HG03442 (cell line): Measurements from ENCODE around the gene CHD2.
A peak's percentile ranks its signal among the peaks of the same experiment; 100 is the strongest.
"Not testable (repeated sequence)": the region's sequence is repeated elsewhere in the genome, so short reads cannot be mapped to it uniquely, and the experiment has no call there.

Experiments
- ATAC-seq: cut with Tn5 transposase; IDR thresholded peaks from one replicate; pipeline ENCODE4 v1.9.1; 2021; ENCODE audit warnings: mild to moderate bottlenecking, moderate library complexity; ENCODE audit not compliant: unreplicated experiment

CHD2 gene

DNA sequence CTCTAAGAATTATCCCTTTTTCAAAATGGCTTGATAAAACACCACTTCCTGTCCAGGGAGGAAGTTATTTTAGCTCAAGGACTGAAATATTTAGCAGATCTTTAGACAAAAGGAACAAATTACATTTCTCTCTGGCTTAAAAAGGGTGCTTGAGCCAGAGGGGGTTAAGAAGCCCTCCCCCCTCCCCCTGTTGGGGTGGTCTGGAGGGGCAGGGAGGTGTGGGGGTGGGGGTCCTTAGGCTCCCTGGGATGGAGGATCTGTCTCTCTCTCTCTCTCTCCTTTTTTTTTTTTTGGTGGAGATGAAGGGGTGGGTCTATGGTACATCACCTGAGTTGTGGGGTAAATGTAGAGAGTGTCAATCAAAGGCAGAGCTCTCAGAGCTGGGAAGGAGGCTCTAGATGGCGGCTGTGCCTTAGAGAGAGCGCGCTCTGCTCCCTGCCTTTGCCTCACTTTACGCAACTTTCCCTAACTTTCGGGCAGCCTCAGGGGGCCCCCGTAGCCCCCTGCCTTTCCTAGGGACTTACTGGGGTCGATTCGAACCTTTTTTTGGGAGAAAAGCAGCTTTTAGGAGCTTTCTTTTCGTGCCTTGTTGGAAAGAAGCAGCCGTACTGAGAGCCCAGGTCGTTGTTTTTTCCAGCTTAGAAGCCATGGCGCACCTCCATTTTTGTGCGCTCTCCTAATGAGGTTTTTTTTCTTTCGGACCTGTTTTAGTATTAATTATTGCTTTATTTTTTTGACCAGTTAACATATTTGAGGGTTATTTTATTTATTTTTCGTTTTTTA lies at the start of gene CHD2:
CHD2 (plus strand) TSS at position 377 of the 783 bp plus-strand sequence. CDS start 914 bp downstream, outside the sequence.
- ATAC-seq, result peak; percentile 66

DNA sequence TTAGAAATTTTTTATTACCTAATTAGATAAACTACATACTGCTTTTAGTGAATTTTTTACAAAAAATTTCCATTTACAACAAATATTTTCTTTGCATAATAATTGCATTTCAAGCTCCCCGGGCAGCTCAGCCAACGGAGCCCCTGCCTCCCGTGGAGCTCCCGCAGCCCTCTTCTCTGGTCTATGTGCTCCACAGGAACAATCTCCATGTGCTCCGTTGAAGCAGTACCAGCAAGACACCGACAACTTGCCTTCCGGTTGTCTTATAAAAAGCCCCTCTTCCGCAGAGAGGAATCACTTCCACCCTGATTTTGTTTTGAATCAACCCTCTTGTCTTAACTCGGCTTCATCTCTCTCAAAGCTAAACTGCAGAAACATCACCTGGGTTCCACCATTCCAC lies 46.9 kb upstream of the CHD2 start:
- ATAC-seq, result no peak

DNA sequence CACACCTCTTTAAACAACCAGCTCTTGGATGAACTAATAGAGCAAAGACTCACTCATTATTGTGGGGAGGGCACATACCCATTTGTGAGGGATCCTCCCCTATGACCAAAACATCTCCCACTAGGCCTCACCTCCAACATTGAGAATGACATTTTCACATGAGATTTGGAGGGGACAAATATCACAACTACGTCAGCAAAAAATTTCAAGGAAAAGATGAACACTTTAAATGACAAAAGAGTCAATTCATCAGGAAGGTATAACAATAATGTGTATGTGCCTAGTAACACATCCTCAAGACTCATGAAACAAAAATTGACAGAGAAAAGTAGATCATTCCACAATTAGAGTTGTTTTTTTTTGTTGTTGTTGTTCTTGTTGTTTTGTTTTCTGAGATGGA lies 38.4 kb upstream of the CHD2 start:
- no peak for ATAC-seq

GRCh38 chr15:92864127-92864814 lies 35.9 kb upstream of the CHD2 start:
- no peak for ATAC-seq

DNA sequence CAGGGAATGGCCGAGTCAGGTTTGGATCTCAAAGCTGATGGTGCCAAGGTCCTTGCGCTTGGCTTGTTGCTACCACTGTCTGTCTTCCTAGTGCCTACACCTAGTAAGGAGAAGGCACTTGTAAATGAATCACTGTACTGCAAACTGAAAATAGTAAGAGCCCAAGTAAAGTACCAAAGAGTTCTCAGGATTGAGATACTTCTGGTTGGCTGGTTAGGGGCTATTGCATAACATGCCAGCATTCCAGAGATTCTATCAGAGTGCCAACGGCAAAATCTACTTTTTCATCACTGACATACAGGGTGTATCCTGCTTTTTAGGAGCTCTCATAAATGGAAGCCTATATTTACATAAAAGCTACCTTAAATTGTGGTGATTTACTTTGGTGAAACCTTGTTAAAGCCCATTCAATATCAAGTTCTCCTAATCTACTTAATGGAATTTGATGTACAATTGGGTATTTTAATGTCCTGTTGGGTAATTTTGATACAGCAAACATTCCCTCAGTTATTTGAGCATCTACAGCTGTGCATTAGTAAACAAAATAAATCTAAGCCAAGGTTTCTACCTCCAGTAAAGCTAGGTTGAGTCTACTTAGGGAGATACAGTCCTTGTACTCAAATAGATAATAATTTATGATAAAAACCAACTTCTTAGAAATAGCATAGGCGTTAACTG lies 30.7 kb upstream of the CHD2 start:
- ATAC-seq, result no peak

DNA sequence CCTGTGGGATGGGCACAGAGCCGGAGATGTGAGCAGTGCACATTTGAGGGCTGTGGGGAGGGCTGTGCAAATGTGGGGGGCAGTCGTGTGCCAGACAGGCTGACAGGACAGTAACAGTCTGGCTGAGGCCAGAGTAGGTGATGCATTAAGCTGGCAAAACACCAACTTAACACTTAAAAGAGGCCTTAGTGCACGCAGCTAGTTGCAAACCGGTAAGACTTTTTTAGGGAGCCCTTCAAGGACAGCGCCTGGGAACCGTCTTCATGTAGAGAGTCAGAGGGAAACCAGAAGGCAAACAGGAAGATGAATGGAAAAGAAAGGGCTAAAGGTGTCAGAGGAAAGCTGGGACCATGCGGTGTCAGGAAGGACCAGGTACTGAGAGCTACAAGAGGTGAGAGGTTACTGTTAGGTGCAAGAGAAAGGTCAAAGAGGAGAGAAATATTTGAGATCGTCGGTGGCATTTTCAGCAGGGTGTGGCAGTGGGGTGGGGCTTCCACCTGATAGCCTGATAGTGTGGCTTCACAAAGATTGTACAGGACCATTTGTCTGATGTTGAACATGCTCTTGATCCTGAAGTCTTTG lies 30.0 kb upstream of the CHD2 start:
- ATAC-seq, result no peak

GRCh38 chr15:92872967-92873366 lies 27.2 kb upstream of the CHD2 start:
- not testable (repeated sequence) for ATAC-seq

DNA sequence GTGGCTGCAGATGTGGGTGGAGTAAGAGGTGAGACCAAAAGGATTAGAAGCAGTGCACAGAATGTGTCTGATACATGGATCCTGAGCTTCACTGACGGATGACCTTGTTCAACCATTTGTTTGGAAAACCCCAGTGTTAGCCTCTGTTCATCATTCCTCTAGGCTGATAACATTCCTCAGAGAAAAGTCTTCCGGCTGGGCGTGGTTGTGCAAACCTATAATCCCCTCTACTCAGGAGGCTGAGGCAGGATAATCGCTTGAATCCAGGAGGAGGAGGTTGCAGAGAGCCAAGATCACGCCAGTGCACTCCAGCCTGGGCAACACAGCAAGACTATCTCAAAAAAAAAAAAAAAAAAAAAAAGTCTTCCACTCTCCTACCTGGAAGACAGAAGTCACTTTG lies 23.1 kb upstream of the CHD2 start:
- ATAC-seq, result no peak

DNA sequence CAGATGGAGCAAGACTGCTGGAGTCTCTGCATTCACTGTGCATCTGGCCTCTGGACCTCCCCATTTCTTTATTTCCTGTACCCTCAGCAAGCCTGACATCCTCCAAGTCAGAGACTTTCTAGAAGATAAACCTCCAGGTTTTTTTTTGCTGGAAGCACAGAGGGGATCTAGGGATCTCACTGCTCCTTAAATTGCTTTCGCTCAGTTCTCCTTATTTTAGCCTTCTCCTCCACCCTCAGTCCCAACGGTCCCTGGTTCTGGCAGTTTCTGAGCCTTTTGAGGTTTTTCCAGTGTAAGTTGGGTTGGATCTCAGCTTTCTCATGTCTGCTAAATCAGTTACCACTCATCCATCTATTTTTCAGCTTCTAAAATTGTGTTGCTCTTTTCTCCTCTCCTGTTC lies 22.7 kb upstream of the CHD2 start:
- ATAC-seq, result no peak

- ATAC-seq, result no peak
Measured at GRCh38 chr15:92878593-92879053, 21.5 kb upstream of the CHD2 start.

DNA sequence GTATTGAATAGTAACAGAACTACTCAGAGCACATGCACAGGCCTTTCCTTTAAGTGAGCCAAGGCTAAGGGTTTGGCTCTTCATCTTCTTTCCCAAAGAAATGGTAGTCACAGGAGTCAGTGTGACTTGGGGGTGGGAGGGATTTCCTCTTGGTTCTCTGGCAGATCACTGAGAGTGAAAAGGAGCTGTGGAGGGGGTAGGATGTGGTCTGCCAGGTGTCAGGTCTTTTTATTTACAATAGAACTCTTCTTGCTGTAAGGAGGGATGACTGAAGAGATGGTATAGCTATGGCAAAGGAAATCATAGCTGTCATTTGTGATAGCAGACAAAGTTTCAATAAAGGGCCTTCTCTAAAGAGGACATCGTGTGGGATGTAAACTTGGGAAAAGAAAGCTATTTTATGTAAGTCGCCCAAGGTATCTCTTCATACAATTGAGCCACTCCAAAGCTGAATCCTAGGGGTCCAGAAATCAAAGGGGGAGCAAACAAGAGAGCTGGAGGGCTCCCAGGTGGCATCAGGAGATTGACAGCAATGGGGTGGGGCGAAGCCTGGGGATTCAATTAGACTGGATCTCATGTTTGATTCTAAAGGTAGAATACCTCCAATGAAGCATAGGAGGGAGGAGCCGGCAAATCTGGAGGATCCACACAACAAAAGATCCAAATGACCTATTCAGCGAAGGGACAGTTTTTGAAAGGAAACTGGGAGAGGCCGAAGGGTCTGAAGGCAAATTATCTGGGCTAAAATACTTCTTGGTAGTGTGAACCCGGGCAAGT lies 20.0 kb upstream of the CHD2 start:
- no peak for ATAC-seq

DNA sequence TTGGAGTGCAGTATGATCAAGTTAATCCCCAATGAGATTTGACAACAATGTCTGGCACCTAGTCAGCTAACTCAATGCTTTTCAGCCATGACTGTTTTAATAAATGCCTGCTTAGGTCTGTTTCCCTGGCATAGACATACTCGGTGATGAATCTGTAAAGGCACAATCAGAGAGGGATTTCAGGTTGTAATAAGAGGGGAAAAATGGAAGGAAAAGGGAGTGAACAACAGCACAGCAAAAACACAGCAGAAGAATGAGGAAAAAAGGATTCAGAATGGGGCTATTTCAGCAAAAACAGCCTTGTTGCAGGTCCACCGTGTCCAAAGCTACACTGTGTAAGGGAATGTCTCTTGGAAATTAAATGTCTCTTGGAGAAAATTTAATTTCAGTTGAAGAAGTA lies 19.3 kb upstream of the CHD2 start:
- ATAC-seq, result no peak

- ATAC-seq, result no peak
Measured at GRCh38 chr15:92881211-92881754, 18.8 kb upstream of the CHD2 start.

DNA sequence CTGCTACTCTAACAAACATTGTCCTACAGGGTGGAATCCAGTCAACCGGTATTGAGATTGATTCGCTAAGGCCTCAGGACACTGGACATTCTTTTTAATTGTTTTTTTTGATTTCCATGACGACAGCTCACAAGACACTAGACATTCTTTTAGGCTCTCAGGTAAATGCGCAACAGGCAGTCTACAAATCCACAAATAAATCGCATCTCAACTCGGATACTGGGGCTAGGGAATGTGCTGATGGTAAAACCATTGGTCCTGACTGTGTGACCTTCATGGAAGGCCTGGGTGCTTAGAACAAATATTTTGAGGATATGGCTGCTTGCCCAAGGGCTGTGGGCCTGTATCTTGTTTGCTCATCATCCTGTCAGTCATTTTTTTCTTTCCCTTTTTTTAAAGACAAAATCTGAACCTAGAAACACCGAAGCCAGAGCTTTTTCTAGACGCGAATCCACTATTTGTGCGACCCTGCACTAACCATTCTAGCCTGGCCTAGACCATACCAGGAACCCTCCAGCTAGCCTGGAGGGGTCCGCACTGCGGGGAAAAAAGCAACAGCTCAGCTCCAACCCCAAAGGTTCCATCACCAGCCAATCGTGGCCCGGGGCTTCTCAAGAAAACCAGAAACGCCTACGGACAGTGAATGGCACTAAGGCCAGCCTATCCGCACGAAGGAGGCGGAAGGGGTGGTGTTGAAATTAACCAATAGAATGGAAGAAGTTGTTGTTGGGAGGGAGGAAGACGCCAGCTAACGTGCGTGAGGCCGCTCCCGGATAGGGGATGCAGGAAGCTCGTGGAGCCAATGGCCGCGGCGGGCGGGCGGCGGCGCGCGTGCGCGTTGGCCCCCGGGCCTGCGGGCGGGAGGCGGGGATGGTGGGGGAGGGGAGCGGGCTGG lies 18.1 kb upstream of the CHD2 start:
- peak; percentile 93 for ATAC-seq

GRCh38 chr15:92882697-92883162 lies 17.4 kb upstream of the CHD2 start:
- ATAC-seq, result peak; percentile 51

GRCh38 chr15:92883163-92883875 lies 16.8 kb upstream of the CHD2 start:
- ATAC-seq, result peak; percentile 2

- no peak for ATAC-seq
Measured at GRCh38 chr15:92883876-92884435, 16.2 kb upstream of the CHD2 start.
